ENCODE results near the gene MAS1L.

The MAS1L gene

GRCh38 chr6:29487660-29488059, at the start of gene MAS1L:
Gene MAS1L, minus strand, starts transcription at chr6:29487956. Its CDS starts 54 bp downstream, at chr6:29487902.
- DNase-seq = no peak

DNA sequence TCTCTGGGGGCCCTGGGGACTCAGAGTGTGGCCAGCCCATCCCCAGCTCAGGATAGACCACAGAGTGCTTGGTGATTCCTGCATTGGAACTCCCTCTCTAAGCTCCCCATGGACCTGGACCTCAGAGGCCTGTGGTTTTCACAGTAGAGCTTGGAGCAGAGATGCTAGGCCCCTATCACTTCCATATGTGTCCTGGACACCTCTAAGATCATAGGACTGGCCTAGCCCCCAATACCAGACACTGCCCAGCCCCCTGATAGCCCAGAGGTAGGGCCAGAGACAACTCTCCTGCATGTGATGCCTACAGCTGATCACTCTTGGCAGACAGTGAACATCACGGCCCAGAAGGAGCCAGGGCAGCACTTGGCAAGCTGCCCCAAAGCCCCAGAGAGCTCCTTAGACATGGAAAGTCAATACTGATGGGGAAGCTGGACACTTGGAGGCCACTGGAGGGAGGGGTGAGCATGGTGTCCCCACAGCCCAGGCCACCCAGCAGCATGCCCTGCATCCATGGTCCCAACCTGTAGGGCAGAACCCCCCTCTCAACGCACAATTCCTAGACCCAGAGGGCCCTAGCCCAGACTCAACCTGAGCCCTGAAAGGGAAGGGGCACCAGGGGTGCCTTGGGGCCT, 44.7 kb upstream of the MAS1L start:
- DNase-seq = no peak

DNA sequence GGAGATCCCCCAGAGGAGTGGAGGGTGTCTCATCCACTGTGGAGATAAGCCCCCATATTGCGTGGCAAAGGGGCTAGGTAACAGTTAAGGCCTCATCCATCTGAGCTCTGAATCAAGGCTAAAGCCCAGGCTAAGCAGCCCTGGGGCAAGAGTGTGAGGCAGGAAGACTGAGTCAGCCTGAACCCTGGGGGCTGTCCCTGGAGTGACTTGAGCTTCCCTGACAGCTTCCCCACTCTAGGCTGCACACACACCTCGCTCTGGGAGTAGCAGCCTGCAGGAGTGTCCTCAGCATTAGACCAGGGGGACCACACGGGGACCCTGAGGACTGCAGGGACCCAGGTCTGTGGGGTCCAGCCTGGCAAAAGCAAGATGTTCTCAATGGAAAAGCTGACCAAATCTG, 43.9 kb upstream of the MAS1L start:
- no peak for DNase-seq

DNA sequence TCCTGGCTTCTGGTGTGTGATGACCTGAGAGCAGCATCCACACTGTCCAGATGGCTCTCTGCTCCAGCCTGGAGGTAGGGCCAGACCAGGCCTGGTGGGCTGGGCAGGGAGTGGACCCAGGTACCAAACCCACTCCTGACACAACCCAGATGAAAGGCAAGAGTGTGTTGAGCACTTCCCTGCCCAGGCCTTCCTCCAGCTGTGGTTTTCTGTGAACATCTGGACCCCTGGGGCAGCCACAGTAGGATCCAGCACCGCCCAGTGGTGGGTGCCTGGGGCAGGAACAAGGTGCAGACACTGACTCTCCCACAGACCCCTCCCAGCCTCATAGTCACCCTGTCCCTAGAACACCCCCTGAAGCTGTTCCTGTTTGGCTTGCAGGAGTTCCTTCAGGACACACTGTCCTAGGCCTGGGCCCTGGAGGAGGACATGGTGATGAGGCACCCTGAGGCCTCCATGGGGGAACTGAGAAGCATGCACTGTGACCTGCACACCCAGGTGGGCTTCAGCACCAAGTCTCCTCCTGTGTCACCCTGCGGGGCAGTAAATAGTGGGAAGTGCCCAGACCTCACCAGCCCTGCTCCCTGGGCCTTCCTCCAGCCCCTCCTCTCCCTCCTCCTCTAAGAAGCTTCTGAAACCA, 43.0 kb upstream of the MAS1L start:
- DNase-seq = no peak

DNA sequence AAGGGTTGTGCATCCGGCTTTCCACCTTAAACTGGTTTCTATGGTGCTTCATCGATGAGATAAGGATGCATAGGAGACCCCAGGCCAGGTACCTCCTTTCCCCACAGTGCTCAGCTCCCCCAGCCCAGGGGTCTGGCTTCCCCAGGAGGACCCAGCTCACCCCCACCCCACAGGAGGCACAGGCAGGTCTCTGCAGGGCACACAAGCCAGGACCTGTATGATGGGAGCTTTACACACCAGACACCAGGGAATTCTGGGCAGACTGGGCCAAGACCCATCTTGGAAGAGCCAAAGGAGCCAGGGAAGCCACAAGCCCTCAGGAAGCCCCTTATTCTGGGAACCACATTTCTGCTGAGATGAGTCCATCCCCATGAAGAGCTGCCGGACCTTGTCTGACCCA, 42.2 kb upstream of the MAS1L start:
- DNase-seq = no peak

DNA sequence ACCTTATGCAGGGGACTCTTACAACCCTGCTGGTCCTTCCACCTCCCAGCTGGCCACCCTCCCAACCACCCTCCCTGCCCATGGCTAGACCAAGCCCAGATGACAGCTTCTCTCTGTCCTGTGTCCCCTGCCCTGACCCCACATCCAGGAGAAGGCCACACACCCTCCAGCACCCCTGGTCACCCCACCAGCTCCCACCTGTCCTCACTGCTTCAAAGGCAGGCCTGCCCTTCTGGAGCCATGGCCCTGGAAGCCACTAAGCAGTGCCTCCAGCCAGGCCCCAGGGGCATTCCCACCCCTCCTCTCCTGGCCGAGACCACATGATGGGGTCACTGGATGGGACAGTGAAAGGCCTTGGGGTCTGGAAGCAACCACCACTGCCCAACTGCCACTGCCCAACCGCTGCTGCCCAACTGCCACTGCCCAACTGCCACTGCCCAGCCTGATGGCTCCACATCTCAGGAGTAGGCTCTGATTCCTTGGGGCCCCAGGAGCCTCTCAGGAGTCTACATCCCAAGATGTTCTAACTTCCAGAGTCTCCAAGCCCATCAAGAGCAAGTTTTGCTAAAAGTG, 41.3 kb upstream of the MAS1L start:
- no peak for DNase-seq

DNA sequence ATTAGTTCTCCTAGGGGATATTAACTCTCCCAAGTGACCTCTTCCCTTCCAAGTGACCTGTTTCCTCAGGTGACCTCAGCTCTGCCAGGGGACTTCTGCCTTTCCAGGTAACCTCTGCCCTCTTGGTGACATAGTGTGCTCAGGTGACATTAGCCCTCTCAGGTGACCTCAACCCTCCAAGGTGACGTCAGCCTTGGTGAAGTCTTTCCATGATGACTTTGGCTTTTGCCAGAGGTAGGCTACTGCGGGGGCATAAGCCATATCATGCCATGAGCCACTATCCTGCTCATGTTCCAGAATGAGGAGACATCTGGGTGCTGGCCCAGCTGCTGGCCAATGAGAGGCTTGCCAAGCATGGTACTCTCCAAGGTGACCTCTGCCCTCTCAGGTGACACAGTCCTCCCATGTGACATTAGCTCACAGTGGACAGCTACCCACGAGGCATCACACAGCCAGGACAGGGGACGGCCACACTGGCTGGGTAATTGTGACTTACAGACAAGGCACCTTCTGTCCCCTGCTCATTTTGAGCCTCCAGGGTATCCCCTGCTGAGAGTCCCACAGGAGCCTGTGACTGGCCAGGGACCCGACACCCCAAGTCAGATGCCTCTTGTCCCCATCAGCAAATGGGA, 40.7 kb upstream of the MAS1L start:
- DNase-seq = no peak

- no peak for DNase-seq
Measured at GRCh38 chr6:29527564-29527963, 39.8 kb upstream of the MAS1L start.

DNA sequence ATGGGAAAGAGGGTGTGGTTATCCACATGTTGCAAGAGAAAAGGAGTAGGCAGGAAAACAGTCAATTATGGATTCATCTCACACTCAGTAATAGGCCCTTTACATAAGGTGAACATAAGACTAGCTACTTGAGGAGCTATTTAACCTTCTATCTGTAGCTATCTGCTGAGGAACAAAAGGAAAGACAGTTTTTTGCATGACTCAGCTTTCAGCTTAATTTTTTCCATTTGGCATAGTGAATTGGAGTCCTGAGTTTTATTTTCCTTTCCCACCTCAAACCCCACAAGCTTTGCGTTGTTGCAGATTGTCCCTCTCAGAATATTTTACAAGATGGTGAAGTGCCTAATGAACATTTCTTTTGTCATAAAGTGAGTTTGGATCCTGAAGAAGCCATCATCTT, 39.4 kb upstream of the MAS1L start:
- no peak for DNase-seq

- no peak for DNase-seq
Measured at GRCh38 chr6:29525311-29525639, 37.5 kb upstream of the MAS1L start.

GRCh38 chr6:29524444-29525310, 36.9 kb upstream of the MAS1L start:
- no peak for DNase-seq

GRCh38 chr6:29524044-29524443, 36.3 kb upstream of the MAS1L start:
- DNase-seq = no peak

GRCh38 chr6:29522227-29522626, 34.5 kb upstream of the MAS1L start:
- DNase-seq = no peak

GRCh38 chr6:29521006-29521680, 33.4 kb upstream of the MAS1L start:
- no peak for DNase-seq

- no peak for DNase-seq
Measured at GRCh38 chr6:29520232-29520631, 32.5 kb upstream of the MAS1L start.

DNA sequence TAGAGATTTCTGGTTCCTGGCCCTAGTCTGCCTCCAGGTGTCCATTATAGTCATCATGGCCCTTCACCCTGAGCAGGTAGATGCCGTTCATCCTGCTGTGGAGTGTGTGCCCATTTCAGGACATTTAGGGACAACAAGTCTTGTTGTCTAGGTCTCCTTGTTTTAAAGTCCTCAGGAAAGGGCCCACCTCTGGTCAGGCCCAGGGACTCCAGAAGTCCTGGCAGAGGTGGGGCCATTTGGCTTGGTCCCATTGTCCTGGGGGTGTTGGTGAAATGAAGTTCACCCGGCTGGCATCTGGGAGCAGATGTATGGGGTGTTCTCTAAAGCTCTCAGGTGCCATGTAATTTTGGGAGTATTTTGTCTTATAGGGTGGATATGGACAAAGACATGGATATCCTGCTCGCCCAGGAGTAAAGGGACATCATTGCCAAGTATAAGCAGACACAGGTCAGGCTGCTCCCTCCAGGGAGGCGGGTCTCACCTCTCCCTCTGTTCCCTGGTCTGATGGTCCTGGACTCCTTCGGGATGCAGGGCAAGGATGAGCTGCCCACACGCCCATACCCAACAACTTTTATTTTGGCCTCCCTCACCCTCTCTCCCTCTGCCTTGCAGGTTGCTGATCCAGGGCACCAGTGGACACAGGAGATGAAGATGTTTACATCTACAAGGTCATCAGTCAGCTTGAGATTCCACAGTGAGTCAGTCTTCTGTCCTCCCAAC, 31.7 kb upstream of the MAS1L start:
- no peak for DNase-seq

DNA sequence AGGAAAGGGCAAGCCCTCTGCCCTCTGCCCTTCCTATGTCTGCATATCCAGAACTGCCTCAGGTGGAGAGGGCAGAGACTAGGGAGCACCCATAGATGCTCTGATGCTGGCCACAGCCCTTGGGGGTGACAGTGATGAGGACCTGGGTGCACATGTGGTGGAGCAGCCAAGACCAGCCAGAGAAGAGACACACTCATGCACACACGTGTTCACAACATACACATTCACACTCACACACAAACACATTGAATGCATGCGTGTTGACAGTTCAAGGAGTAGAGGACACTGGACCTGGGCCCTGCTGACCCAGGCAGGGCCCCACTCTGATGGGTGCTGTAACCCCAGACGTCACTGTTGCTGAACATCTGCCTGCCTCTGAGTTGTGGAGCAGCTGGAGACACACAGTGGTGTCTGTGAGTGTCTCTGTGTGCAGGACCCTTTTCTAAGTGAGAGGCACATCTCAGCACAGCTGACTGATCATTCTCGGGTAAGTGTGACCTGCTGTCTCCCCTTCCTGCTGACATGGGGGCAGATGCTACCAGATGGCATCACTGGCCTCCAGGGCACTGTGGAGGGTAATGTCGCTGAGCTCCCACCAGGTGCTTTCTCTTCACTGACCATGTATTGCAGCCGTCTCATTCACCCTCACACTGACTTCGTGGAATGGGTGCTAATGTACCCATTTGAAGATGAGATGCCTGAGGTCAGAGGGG, 30.1 kb upstream of the MAS1L start:
- no peak for DNase-seq

- no peak for DNase-seq
Measured at GRCh38 chr6:29517245-29517644, 29.5 kb upstream of the MAS1L start.

DNA sequence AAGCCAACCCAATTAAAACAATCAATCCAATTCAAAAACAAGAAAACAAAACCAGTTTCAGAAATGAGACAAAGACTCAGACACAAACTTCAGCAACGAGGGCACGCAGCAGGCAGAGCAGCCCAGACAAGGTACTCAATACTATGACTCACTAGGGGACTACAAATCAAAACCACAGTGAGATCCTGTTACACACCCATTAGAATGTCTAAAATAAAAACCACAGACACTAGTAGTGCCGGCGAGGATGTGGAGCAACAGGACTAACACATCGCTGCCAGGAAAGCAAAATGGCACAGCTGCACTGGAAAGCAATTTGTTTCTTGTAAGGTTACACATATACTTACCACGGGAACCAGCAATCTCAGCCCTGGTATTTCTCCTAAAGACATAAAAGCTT, 28.4 kb upstream of the MAS1L start:
- DNase-seq = peak in 1 of 2 experiments; percentile 0

- no peak for DNase-seq
Measured at GRCh38 chr6:29510746-29511300, 23.1 kb upstream of the MAS1L start.

- no peak for DNase-seq
Measured at GRCh38 chr6:29510202-29510601, 22.4 kb upstream of the MAS1L start.

Data from NCI-H526 (cell line).